NCI-H1694 treated with DMSO at 0.1 percent for 48 hours (cell line): ENCODE results near the gene PILRB.
"Not testable (repeated sequence)": the region's sequence is repeated elsewhere in the genome, so short reads cannot be mapped to it uniquely, and the experiment has no call there.

Experiments used
- DNase-seq: peaks from one replicate; lab custom pipeline; 2025; lab: John Stamatoyannopoulos, UW

PILRB gene

DNA sequence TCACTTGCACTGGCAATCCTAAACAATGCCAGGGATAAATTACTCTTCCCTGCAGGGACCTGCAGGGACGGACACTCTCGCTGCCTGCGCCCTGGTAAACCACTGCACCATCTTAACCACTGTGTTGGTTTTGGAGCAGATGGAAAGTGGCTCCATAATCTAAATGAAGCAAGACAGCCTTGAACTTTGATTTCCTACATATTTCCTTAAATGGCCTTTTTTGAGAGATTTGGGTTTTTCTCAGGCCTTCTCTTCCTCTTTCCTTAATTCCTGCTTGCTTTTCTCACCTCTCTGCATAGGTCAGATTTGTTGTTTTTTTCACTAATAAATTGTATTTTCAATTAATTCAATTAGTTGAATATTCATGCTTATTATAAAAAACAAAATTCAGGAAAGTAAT, 18.1 kb downstream of the PILRB start:
- DNase-seq = no peak

GRCh38 chr7:100378114-100378755, 20.3 kb downstream of the PILRB start:
- DNase-seq = no peak

- DNase-seq = no peak
Measured at GRCh38 chr7:100380196-100380595, 22.3 kb downstream of the PILRB start.

- DNase-seq = not testable (repeated sequence)
Measured at GRCh38 chr7:100381531-100382233, 23.8 kb downstream of the PILRB start.

DNA sequence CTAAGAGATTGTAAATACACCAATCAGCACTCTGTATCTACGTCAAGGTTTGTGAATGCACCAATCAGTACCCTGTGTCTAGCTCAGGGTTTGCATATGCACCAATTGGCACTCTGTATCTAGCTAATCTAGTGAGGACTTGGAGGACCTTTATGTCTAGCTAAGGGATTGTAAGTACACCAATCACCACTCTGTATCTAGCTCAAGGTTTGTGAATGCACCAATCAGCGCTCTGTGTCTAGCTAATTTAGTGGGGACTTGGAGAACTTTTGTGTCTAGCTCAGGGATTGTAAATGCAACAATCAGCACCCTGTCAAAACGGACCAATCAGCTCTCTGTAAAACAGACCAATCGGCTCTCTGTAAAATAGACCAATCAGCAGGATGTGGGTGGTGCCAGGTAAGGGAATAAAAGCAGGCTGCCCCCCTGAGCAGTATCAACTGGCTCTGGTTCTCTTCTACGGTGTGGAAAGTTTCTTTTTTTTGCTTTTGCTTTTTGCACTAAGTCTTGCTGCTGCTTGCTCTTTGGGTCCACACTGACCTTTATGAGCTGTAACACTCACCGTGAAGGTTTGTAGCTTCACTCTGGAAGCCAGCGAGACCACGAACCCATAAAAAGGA, 24.4 kb downstream of the PILRB start:
- DNase-seq = peak; percentile 20

DNA sequence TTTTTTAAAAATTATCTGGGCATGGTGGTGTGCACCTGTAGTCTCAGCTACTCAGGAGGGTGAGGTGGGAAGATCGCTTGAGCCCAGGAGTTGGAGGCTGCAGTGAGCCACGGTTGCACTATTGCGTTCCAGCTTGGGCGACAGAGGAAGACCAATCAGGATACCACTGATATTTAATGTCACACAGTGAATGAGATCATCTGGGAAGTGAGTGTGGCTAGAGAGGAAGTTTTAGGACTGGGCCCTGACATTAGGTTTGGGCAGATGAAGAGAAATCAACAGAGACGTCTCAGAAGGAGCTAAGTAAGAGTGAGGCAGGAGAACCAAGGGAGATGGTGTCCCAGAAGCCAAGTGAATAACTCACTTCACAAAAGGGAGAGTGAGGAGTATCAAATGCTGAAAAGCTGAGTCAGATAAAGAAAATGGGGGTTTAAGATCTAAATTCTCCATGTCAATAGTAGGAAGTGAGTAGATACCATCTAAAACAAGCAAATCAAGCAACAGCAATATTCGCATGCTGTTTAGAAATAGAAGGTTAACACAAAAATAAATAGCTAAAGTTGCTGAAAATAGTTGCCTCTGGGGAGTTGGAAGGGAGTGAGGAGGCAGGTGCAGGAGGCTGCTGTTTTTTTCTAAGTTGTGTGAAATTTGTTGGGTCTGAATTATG, 26.8 kb downstream of the PILRB start:
- DNase-seq = no peak

GRCh38 chr7:100386940-100387339, 29.0 kb downstream of the PILRB start:
- no peak for DNase-seq

DNA sequence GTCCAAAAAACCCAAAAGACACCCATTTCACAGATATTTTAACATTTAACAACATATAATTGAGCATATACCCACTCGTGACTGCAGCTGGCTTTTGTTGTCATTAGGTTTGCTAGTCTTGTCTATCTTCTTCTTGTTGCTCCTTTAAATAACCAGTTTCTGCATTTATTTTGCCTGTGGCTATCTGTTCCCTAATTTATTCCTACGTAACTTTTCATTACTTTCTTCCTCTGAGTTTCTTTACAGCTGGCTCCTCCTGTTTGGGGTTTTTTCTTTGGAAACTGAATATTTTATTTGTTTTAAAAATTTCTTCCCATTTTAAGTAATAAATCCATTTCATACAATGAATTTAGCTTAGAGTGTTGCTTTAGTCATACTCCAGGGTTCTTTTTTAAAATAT, 29.8 kb downstream of the PILRB start:
- no peak for DNase-seq

DNA sequence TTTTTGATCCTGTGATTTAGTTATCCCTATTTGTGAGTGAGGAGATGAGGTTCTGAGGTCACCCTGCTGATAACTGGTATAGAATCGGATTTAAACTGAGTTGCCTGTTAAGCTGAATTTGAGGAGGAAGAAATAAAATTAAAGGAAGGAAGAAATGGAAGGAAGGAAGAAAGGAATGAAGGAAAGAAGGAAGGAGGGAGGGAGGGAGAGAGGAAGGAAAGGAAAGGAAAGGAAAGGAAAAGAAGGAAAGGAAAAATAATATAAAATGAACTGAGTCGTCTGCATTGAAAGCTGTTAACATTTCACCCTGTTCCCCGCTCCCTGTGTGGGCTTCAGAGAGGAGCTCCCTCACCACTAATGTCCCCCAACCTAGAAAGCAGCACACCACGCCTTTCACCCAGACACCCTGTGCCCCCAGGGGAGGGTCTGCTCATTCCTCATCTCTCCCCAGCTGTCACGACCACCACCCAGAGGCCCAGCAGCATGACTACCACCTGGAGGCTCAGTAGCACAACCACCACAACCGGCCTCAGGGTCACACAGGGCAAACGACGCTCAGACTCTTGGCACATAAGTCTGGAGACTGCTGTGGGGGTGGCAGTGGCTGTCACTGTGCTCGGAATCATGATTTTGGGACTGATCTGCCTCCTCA, 31.6 kb downstream of the PILRB start:
- no peak for DNase-seq

DNA sequence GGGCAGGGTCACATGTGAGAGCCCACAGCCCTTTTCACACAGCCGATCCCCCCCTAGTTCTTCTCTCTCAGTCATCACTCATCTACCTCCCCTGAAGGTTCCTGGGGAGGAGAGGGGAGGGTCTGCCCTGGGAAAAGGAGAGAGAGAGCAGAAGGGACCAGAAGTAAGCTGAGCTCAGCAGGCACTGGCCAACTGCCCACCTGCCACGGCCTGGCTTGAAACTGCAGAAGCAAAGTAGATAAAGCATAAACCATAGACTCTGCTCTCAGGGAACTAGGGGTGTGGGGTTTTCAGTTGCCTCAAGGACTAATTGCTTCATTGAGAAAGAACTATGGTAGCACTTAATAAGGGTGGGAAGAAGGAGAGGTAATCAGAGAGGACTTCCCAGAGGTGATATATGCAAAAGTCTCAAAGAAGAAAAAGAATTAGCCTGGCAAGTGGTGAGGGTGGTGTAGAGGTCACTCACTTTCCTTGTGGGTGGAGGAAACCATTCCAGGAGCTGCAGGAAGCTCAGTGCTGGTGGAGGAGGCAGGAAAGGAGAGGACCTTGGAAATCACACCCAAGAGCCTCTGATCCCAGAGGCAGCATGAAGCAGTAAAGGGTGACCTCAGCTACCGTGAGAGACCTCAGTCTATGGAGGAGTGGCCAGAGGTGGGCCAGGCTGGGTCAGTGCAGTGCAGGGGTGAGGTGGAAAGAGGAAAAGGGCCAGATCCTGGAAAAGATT, 32.5 kb downstream of the PILRB start:
- no peak for DNase-seq

- DNase-seq = no peak
Measured at GRCh38 chr7:100393233-100393905, 35.5 kb downstream of the PILRB start.

- DNase-seq = no peak
Measured at GRCh38 chr7:100394077-100394476, 36.2 kb downstream of the PILRB start.

DNA sequence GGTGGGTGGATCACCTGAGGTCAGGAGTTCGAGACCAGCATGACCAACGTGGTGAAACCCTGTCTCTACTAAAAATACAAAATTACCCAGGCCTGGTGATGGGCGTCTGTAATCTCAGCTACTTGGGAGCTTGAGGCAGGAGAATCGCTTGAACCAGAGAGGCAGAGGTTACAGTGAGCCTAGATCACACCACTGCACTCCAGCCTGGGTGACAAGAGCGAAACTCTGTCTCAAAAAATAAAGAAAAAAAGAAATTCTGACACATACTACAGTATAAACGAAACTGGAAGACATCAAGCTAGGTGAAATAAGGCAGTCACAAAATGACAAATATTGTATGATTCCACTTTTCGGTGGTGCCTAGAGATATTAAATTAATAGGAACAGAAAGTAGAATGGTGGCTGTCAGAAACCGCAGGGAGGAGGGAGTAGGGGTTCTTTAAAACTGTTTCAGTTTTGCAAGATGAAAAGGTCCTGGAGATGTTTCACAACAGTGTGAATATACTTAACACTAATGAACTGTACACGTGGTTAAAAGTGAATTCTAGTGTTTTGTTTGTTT, 38.6 kb downstream of the PILRB start:
- DNase-seq = no peak

DNA sequence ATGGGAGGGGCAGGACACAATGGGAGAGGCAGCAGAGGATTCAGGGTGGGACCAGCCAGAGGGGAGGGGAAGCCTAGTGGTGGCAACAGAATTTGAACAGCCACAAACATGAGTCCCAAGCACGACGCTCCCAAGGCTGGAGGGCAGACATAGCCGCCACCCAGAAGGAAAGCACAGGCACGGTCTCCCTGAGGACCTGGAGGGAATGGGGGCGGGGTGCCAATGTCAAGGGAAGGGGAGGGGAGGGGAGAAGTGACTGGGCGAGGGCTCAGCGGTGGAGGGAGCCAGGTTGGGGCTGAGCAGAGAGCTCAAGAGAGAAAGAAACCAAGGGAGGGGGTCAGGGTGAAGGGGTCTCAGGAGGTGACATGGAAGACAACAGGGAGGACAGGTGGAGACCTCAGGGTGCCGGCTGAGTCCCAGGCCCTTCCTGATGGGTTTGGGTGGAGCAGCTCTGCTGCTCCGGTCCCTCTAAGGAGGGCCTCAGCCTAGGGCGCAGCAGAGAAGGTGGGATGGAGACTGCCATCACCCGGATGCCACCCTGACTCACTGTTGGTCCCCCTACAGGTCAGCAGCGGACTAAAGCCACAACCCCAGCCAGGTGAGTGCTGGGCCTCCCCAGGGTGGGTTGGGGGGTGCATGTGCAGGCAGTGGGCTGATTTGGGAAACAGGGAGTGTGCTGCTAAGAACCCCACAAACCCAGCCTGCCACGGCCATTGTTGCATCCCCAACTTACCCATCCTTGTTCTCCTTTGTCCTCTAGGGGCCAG, 39.6 kb downstream of the PILRB start:
- DNase-seq = no peak

GRCh38 chr7:100398239-100398638, 40.3 kb downstream of the PILRB start:
- no peak for DNase-seq

GRCh38 chr7:100400041-100400440, 42.1 kb downstream of the PILRB start:
- no peak for DNase-seq

- DNase-seq = peak; percentile 3
Measured at GRCh38 chr7:100400656-100401055, 42.7 kb downstream of the PILRB start.

DNA sequence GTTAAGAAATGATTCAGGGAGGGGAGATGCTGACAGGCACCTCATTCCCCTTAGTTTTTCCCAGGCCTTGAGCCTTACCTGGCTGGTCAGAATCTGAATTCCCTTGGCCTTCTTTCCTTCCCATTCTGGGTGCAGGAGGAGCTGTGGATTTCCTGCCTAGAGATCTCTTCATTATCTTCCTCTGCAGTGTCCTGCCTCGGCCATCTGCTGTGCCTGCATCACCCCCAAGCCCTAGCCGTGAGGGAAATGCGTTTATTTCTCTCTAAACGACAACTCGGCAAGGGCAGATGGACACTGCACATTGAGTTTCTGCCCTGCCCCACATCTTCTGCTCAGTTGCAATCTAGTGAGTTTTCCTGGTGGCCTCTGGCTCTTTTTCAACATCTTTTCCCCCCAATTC, 43.9 kb downstream of the PILRB start:
- no peak for DNase-seq

DNA sequence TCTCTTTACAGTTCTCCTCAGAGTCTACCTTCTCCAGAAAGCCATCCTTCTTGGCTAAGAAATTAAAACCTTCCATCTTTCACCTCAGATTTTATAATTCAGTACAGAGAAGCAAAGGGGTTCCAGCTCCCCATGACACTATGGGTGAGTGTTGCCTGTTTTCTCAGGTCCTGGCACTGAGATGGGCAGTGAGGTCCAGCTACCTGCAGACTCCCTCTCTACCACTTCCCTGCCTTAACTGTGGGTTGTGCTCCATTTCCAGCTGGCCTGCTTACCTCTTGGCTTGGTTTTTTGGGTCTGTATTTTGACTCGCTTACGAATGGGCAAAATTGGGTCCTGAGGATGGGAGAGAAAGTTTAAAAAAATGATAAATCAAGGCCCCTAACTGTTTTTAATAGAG, 44.3 kb downstream of the PILRB start:
- no peak for DNase-seq

GRCh38 chr7:100406767-100407166, 48.9 kb downstream of the PILRB start:
- no peak for DNase-seq
